ENCODE measurements around the gene SH3PXD2A.

The SH3PXD2A gene

GRCh38 chr10:103556383-103557007 lies 298.9 kb downstream of the SH3PXD2A start:
- Histone ChIP-seq H3K4me3 (ENCODE audit: low read depth, low read length) (no peak overlapping the region), H3K4me1 (peaks cover 10% of the 10 kb centered on the region), H3K27me3 (no peaks in the 10 kb centered on the region), H3K9me3 (no peaks in the 10 kb centered on the region), H3K36me3 (no peaks in the 10 kb centered on the region)
- no peak for DNase-seq
- TF ChIP-seq CTCF (IDR thresholded peaks at IDR 0.05; ENCODE audit: low read depth, low read length) = no peak

GRCh38 chr10:103555712-103556111 lies 299.7 kb downstream of the SH3PXD2A start:
- H3K9me3 ChIP-seq = no peaks in the 10 kb centered on the region
- no peak for TF ChIP-seq CTCF (IDR thresholded peaks at IDR 0.05; ENCODE audit: low read depth, low read length)
- DNase-seq = no peak
- H3K36me3 ChIP-seq = no peaks in the 10 kb centered on the region
- H3K27me3 ChIP-seq = no peaks in the 10 kb centered on the region
- peaks cover 10% of the 10 kb centered on the region for H3K4me1 ChIP-seq
- peak overlapping the region; percentile 58 for H3K4me3 ChIP-seq (ENCODE audit: low read depth, low read length)

GRCh38 chr10:103555325-103555649 lies 300.1 kb downstream of the SH3PXD2A start:
- no peaks in the 10 kb centered on the region for H3K27me3 ChIP-seq
- DNase-seq = no peak
- H3K36me3 ChIP-seq = no peaks in the 10 kb centered on the region
- peak overlapping the region; percentile 58 for H3K4me3 ChIP-seq (ENCODE audit: low read depth, low read length)
- H3K9me3 ChIP-seq = no peaks in the 10 kb centered on the region
- no peak for TF ChIP-seq CTCF (IDR thresholded peaks at IDR 0.05; ENCODE audit: low read depth, low read length)
- peaks cover 10% of the 10 kb centered on the region for H3K4me1 ChIP-seq

GRCh38 chr10:103554488-103555324 lies 300.7 kb downstream of the SH3PXD2A start:
- no peaks in the 10 kb centered on the region for H3K36me3 ChIP-seq
- H3K4me3 ChIP-seq (ENCODE audit: low read depth, low read length) = peak overlapping the region; percentile 58
- peaks cover 10% of the 10 kb centered on the region for H3K4me1 ChIP-seq
- DNase-seq = peak; percentile 86
- no peak for TF ChIP-seq CTCF (IDR thresholded peaks at IDR 0.05; ENCODE audit: low read depth, low read length)
- H3K9me3 ChIP-seq = no peaks in the 10 kb centered on the region
- no peaks in the 10 kb centered on the region for H3K27me3 ChIP-seq

- TF ChIP-seq CTCF (IDR thresholded peaks at IDR 0.05; ENCODE audit: low read depth, low read length) = no peak
- no peaks in the 10 kb centered on the region for H3K36me3 ChIP-seq
- H3K27me3 ChIP-seq = no peaks in the 10 kb centered on the region
- H3K4me1 ChIP-seq = peaks cover 12% of the 10 kb centered on the region
- no peaks in the 10 kb centered on the region for H3K9me3 ChIP-seq
- DNase-seq = no peak
- H3K4me3 ChIP-seq (ENCODE audit: low read depth, low read length) = no peak overlapping the region
Measured at GRCh38 chr10:103553743-103554487, 301.5 kb downstream of the SH3PXD2A start.
